GM21526 (cell line): ENCODE results near the gene ARHGEF7.

Source experiments
- ATAC-seq: cut with Tn5 transposase; IDR thresholded peaks from one replicate; pipeline ENCODE4 v1.9.1; 2021; ENCODE audit warnings: moderate library complexity; ENCODE audit not compliant: unreplicated experiment, low FRiP score

ARHGEF7 gene

DNA sequence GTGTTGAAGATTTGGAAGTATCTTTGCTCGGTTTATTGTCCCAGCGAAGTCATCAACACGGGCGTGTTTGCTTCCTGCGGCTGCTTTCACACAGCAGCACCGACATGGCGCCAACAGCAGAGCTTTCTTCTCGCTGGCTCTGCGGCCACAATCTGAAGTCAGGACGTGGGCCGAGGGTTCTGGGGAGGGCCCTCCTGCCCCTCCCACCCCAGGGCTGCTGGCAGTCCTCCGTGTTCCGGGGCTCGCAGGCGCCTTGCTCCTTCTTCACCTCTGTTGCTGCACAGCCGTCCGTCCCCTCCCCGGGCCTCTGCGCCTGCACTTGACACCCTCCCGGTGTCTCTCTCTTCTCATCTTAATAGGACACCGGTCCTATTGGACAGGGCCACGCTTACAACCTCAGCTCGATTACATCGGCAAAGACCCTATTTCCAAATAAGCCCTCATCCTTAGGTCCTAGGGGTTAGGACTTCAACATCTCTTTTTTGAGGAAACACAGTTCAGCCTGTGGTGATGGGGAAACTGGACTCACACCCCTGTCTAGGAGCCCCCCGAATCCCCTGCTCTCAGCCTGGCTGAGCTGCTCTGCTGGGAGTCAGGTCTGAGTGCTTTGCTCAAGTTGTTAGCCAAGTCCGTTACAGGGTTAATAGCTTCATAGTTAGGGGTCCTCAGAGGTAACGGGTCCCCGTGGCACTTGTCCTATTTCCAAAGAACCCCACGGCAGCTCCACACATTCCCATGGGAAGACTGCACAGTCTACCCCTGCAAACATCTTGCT lies 202.6 kb downstream of the ARHGEF7 start:
- ATAC-seq = no peak

DNA sequence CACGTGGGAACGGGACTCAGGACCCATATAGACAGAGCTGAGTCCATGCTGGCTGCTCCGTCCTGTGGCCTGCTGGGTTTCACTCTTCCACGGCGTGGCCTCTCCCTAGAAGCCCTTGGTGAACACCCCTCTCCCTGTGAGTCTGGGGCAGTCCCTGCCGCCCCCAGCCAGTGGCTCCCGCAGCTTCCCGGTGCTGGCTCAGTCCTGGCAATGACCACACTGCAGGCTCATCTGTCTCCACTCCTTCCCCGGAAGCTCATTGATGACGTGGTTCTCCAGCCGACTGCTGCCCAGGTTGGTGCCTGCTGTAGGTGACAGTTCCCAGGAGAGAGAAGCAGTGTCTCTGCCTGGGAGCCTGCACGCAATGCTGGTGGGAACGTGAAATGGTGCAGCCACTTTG lies 203.3 kb downstream of the ARHGEF7 start:
- no peak for ATAC-seq

DNA sequence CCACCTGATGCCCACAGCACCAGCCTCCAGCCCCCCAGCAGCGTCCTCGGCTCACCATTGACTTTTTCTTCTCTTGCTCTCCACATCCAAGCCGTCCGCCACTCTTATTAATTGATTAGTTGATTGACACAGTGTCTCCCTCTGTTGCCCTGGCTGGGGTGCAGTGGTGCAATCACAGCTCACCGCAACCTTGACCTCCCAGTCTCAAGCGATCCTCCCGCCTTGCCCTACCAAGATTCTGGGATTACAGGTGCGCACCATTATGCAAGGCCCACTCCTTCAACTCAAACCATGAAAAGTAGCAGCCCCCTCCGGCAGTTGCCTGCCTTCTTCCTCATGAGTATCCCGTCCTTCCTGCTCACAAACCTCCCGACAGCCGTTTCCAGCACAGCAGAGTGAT lies 204.4 kb downstream of the ARHGEF7 start:
- no peak for ATAC-seq

DNA sequence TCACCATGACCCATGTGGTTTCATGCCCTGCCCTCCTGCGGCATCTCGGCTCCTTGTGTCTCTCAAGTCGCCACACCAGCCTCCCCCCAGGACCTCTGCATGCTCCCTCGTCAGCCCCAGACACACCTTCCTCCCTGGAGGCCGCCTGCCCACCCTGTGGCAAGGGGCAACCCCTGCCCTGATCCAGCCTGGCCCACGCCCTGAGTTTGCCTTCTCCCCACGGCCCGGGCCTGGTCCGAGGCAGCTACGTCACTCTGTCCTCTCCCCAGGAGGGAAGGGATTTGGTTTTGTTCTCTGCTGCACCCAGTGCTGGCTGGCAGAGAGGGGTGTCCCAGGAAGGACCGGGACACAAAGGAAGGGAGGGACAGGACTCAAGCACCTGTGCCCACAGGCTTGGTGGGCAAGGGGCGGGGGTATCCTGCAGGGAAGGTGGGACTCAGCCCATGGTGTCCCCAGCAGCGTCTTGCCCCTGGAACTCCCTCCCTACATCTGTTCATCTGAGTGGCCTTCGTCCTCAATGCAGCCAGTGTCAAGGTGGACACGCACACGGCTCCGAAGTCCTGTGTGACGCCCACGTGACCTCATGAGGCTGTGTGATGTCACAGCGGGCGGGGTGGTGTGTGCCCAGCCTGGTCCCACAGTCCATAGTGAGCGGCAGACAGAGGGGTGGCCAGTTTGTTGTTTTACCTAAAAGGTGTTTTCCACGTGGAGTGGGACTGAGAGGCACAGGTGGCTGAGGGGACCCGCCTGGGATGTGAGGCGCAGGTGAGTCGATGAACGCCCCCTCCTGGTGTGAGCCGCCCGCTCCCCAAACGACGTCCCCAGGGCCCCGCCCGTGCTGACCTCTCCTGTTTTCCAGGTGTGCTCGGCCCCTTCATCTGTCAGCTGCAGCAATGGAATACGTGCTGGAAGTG lies 205.1 kb downstream of the ARHGEF7 start, which contains the start of gene TEX29:
Gene TEX29, plus strand, starts transcription at position 645 of the 914 bp plus-strand sequence. Its CDS starts 249 bp downstream, at position 894.
- no peak for ATAC-seq

DNA sequence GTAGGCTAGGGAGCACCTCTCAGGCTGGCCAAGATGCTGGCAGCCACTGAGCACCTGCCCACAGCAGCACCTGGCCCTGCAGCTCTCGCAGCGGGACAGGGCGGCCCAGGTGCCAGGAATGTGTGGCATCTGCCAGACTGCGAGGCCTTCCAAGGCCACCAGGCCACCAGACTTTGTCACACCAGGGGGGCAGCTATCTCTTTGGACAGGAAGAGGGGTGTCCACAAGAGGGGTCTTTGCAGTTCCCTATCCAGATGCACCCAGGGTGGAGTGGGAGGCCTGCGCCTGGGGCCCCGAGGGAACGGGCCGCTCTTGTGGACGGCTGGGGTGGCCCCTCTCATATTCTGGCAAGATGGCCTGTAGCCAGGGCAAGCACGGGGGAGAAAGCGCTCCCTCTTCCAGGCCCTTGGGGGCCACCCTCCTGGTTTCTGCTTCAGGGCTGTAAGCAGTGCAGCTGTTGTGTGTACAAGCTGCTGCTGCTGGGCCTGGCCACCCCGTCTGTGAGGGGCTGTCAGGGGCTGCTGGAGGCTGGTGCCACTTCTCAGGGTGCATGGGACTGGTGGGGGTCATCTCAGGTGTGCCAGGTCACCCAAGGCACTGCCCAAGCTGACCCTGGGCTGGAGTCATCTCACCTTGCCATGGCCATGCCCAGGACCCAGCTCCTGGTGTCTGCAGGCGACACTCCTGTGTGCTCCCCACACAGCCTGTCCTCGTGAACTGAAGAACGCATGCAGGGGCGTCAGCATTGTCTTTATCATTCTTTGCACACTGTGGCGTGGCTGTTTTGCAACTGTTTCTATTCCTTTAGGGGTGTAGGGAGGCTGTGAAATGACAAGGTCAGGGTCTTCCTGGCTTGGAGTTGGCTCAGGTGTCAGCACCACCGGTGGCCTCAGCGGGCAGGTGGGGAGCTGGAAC lies 207.1 kb downstream of the ARHGEF7 start:
- no peak for ATAC-seq

DNA sequence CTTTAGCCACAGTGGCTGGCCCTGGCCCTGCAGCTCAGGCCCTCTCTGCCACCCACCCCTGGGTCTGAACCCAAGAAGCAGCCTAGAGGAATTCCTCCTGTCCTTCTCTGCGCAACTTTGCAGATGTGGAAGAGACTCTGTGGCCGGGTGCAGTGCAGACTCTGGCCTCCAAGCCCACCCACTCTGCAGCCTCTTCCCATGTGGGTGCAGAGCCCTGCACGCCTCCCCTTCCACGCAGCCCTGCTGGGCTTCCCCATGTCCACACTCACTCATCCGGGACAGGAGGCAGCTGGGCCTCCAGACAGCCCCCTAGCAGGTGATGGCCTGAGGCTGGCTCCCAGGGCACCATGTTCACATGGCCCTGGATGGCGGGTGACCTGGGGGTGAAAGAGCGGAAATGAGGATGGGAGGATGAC lies 207.8 kb downstream of the ARHGEF7 start:
- no peak for ATAC-seq

DNA sequence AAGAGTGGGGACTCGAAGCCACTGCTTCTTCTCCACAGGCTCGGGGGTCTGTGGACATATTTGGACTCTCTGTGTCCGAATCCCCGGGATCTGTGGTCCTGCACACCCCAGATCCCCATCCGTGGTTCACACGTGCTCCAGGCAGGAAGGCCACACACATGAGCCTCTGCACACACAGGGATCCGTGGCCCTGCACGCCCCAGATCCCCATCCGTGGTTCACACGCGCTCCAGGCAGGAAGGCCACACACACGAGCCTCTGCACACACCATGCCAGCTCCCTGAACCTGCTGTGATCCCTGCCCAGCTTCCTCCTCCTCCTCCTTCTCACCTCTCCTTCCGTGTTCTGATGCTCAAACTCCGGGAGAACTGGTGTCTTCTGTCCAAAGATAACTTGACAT lies 208.4 kb downstream of the ARHGEF7 start:
- no peak for ATAC-seq

DNA sequence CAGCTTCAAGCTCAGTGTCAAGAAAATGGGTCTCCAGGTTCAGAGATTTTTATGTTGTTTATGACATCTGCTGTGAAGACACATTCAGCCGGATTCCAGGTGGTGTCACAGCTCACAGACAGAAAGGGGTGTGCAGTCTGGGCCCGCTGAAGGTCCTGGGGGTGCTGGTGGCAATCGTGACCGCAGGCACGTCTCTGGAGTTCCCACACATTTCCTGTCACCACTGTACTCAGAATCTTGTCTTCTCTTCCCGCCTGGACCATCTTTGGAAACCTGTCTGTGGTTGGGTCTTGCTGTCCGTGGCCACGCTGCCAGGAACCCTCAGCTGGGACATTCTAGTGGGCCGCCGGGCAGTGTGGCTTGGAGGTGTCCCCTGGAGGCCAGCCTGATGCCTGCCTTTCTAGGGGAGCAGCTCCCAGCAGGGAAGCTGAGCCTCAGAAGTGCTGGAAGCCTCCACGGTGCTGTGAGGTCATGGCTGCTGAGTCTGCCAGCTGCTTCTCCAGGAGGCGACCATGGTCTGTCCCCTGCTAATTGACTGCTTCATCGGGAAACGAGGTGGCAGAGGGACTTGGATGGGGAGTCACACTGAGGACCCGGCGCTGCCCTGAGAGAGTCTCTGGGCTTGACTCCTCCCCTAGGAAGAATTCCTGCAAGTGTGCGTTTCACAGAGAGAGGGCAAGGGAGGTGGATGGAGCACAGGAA lies 209.0 kb downstream of the ARHGEF7 start:
- ATAC-seq = no peak

DNA sequence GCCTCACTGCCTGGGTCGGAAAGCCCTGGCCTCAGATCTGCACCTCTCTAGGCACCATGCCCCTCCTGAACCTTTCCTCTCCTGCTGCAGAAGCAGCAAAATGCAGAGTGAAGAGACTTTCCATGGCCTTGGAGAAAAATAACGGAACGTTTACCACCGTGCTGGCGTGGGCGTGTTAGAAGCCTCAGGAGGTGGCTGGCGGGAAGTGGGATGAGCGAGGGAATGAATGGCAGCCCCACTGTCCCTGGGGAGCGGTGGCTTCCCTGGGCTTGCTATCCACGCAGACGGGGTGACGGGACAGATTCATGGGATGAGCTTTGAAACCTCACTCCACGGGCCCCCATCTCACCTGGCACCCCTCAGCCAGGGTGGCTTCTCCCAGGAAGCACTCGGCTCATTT lies 209.6 kb downstream of the ARHGEF7 start:
- ATAC-seq = no peak

DNA sequence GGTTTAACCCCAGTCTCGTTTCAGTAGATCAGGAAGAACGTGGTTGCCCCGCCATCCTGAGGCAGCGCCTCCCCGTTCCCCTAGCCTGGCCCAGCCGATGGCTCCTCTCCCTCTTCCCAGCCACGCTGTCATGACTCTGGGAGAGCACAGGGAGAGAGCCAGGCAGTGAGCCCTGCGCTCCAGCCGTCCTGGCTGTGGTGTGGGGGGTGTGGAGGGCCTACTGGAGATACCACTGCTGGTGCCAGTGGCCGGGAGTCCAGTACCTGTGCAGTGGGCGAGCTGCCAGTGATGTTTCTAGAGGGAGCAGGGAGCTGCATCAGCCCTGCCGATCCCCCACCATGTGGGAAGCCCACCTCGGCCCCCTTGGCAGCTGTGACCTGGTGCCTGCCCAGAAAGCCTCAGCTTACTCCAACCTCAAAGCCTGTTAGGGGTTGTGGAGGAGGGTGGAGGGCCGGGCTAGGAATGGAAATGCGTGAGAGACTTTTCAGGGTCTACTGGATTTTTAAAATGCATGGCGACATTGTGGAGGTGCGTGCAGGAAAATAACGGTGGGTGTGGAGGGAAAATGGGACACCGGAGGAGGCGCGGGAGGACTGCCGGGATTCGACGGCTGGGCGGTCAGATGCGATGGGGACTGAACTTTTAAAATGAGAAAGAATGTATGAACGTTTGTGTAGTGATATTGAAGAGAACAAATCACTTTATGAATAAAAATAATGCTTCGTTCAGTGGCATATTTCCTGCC lies 210.2 kb downstream of the ARHGEF7 start:
- ATAC-seq = no peak

DNA sequence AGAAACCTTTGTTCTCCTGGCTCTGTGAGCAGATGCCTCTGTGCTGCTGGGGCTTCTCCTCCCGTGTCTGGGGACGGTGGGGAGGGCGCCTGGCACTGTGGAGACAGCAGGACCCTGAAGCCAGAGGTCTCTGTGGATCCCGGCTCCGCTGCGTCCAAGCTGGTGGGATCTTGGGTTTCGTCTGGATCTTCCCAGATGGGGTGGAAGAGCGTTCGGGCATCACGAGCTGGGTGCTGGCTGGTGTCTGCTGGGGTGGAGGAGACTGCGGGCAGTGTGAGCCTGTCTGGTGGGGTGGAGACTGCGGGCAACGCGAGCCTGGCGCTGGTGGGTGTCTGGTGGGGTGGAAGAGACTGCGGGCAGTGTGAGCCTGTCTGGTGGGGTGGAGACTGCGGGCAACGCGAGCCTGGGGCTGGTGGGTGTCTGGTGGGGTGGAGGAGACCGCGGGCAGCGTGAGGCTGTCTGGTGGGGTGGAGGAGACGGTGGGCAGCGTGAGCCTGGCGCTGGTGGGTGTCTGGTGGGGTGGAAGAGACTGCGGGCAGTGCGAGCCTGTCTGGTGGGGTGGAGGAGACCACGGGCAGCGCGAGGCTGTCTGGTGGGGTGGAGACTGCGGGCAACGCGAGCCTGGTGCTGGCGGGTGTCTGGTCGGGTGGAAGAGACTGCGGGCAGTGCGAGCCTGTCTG lies 211.0 kb downstream of the ARHGEF7 start:
- ATAC-seq = no peak

DNA sequence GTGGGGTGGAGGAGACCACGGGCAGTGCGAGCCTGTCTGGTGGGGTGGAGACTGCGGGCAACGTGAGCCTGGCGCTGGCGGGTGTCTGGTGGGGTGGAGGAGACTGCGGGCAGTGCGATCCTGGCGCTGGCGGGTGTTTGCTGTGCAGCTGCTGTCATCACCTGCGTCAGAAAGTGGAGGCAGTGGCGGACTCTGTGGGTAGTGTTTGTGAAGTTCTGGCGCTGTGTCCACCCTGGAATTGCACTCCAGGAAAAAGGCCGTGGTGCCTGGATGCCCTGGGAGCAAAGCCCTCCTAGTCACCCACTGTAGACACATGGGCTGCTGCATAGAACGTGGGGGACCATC lies 211.5 kb downstream of the ARHGEF7 start:
- no peak for ATAC-seq

DNA sequence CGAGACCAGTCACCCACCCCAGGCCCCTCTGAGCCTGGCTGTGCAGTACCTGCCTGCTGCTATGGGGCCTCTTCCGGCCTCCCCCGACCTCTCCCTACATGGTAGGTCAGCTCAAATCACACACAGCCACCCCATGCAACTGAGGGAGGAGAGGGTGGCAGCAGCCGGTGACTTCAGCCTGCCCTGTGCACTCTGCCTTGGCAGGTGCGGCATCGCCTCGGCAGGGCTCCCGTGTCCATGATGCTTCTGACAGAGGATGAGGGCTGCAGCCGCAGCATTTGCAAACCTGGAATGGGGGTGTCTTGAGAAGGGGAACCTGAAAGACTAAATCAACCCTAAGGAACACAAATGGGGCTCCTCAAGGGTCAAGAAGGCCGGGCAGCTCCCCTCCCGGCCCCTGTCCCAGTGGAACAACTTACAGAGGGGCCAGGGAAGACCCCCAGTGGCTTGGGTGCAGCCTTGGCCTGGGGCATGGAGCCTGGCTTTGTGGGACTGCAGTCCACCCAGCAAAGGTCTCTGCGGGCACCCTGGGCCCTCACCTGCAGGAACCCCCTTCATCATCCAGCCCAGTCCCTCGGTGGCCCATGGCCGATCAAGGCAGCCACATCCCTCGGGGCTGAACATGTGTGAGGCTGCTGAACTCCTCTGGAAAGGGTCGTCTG lies 212.0 kb downstream of the ARHGEF7 start:
- no peak for ATAC-seq

DNA sequence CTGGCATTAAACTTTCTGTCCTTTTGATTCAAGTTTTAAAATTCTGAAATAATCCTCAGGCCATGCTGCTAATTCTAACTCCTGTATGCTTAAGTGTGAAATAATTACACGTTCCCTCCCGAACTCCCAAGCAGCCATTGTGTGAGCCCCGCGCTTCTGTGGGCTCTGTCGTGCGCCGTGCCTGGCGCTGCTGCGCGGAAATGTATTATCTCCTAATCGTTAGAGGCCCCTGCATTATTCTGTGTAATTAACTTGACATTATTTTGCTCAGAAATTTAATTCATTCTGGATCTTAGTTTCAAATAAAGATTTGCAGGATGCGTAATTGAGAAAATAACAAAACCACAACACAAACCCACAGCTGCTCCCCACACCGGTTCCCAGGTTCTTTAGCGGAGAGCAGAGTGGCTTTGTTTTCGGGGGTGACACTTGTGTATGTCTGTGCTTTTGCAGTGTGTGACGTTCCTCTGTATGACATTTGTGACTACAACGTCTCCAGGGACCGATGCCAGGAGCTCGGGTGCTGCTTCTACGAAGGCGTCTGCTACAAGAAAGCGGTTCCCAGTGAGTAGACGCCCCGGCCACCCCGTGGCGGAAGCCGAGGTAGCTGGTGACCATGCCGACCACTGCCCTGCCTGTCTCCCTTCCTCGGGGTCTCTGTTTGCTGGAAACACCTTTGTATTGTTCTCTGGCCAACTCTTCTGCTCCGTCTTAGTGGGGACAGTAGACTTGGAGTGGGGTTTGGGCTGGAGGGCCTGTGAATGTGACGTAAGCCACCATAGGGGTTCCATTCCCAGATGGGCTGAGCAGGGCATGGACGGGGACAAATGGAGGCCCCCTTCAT lies 212.8 kb downstream of the ARHGEF7 start:
- no peak for ATAC-seq

DNA sequence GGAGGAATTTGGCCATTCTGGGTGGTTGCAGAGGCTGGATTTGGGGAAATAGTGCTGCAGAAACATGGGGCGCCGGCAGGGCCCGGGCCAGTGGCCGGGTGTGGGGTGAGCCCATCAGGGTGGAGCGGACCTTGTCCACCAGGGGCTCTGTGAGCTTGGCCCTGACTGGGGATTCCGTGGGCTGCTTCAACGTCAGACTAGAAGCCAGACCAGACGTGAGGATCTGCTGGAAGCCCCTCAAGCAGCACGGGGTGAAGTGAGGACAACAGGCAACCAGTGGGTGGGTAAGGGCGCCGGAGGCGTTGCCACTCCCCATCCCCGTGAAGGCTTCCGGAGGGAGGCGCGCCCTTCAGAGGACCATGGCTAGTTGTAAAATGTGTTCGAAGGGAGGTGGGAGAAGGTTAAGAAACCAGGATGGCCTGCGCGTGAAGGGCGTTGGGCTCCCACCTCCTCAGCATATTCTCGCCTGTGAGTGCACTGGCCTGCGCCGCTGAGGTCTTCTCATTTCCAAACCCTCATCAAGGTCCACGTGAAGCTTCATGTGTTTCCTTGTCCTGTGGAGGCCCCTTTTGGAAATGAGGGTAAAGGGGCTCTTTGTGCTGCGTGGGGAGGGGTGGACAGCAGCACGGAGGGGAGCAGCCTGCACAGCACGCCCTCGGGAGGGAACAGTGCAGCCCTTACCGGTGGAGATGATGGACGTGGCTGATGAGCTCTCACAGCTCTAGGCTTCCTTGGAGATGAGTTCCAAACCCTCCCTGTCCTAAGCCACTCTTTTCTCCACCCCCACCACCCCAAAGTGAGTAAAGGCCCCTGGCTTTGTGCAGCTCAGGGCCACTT lies 213.7 kb downstream of the ARHGEF7 start:
- ATAC-seq = no peak

DNA sequence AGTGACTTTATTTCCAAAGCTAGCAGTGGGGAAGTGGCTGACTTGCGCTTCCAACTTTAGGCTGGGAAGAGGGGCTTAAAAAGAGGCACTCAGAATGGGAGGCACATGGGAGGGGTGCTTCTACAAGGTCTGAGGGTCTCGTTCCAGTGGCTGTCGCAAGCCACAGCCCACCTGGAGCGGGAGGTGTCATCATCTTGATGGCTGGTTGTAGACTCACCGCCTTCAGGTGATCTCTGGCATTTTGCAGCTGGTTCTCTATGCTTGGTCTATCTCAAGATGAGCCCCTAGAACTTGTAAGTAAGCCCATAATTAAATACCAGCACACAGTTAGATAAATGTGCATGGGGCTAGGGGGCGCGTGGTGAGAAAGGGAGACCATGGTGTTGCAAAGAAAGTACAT lies 214.5 kb downstream of the ARHGEF7 start:
- no peak for ATAC-seq
